ENCODE results near the gene WDR31.

Gene WDR31

DNA sequence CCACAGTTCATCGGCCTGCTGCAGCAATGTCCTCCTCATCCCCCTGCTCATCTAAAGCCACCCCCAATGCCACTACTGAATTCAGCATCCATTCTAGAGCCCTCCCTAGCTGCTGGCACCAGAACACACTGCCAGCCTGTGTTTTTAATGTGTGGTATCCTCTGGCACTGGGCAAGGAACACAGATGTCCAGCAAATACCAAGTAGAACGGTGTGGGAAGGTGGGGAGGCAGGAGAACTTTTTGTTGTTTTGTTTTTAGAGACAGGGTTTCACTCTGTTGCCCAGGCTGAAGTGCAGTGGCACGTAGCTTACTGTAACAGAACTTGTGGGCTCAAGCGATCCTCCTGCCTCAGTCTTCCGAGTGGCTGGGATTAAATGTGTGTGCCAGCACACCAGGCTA is 32.0 kb upstream of the WDR31 start:
- TF ChIP-seq GATA2 (IDR thresholded peaks at IDR 0.05; ENCODE audit: low read depth, low read length) (no peak), GATA3 (IDR thresholded peaks at IDR 0.05; ENCODE audit: low read depth, low read length) (no peak)

- TF ChIP-seq GATA3 (IDR thresholded peaks at IDR 0.05; ENCODE audit: low read depth, low read length), result no peak
- no peak for TF ChIP-seq GATA2 (IDR thresholded peaks at IDR 0.05; ENCODE audit: low read depth, low read length)
These were observed 30.8 kb upstream of the WDR31 start for GRCh38 chr9:113370806-113371325.

DNA sequence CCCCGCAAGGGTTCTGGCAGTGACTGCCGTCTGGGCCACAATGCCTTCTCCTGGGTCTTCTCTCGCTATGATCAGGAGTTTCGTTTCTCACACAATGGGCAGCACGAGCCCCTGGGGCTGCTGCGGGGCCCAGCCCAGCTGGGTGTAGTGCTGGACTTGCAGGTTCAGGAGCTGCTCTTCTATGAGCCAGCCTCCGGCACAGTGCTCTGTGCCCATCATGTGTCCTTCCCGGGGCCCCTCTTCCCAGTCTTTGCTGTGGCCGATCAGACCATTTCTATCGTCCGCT is 29.7 kb upstream of the WDR31 start:
- TF ChIP-seq GATA3 (IDR thresholded peaks at IDR 0.05; ENCODE audit: low read depth, low read length) (no peak), GATA2 (IDR thresholded peaks at IDR 0.05; ENCODE audit: low read depth, low read length) (no peak)

DNA sequence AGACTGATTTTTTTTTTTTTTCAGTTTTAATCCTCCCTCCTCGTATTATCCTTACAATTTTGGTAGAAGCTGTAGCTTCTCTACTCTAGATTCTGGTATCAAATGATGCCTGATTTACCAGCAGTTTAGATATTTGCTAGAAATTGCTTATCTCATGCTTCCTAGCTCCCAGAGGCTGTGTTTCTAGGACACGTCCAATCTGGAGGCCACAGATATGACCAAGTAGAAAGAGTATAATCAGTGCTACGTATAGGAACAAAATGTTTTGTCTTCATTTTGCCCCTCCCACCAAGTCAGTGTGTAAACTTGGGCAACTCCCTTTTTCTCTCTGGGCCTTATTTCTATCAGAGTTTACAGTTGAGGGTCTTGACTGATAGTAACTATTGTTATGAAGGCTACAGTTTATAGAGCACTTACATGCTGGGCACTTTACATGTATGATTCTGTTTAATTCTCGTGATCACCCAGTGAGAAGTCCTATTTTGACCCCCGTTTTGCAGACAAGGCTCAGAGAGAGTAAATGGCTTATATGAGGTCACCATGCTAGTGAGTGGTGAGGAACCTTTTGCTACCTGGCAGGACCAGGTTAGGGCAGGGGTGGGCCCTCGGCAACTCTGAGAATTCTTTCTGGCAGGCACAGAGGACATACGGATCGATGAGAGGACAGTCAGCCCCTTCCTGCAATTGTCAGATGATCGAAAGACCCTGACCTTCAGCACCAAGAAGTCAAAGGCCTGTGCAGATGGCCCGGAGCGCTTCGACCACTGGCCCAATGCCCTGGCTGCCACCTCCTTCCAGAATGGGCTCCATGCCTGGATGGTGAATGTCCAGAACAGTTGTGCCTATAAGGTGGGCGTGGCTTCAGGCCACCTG is 29.1 kb upstream of the WDR31 start:
- no peak for TF ChIP-seq GATA2 (IDR thresholded peaks at IDR 0.05; ENCODE audit: low read depth, low read length)
- TF ChIP-seq GATA3 (IDR thresholded peaks at IDR 0.05; ENCODE audit: low read depth, low read length), result no peak

DNA sequence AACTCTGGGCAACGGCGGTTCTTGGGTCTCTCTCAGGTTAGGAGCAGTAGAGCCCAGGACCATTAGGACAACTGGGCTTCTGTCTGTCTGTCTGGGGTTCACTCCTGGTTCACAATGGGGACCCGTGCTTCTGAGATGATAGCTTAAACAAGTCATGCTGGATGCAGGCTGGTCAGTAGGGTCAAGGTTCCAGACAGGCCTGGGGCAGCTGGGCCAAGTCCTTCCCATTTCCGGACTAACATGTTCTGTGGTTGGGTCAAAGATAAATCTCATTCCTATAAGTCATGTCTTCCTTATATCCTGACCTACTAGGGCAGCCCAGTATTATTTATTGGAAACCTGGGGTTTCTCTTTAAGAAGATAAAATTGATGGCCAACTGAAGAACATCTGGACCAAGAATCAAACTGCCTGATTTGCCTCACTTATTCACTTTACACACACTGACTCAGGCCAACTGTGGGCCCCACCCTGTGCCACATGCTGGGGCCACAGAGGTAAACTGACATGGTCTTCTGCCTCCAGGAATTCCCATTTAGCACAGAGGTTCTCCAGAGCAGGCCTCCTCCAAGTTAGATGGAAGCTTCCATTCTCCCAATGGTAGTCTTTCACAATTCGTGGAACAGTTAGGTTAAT is 28.4 kb upstream of the WDR31 start:
- TF ChIP-seq GATA2 (IDR thresholded peaks at IDR 0.05; ENCODE audit: low read depth, low read length), result no peak
- no peak for TF ChIP-seq GATA3 (IDR thresholded peaks at IDR 0.05; ENCODE audit: low read depth, low read length)

DNA sequence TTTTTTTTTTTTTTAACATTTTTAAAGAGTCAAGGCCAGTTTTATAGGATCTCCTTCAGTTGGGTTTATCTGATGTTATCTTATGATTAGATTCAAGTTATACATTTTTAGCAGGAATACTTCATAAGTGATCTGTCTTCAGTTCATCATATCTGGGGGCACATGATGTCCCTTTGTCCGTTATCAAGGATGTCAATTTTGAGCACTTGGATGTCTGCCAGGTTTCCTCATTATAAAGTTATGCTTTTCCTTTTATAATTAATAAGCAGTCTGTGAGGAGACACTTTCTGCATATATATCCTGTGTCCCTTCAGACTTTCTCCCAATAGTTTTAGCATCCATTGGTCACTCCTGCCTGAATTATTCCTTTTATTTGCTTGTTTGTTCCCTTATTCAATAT is 24.9 kb upstream of the WDR31 start:
- TF ChIP-seq GATA2 (IDR thresholded peaks at IDR 0.05; ENCODE audit: low read depth, low read length) (no peak), GATA3 (IDR thresholded peaks at IDR 0.05; ENCODE audit: low read depth, low read length) (no peak)

DNA sequence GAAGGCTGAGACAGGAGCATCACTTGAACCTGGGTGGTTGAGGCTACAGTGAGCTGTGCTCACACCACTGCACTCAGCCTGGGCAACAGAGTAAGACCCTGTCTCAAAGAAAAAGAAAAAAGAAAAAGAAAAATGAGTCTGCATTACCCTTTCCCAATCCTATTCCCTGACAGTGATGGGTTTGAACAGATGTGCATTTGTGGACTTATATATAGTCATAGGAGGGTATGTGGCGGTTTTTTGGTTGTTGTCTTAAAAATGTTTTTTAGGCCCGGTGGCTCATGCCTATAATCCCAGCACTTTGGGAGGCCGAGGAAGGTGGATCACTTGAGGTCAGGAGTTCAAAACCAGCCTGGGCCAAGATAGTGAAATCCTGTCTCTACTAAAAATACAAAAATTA is 23.3 kb upstream of the WDR31 start:
- TF ChIP-seq GATA2 (IDR thresholded peaks at IDR 0.05; ENCODE audit: low read depth, low read length) (no peak), GATA3 (IDR thresholded peaks at IDR 0.05; ENCODE audit: low read depth, low read length) (no peak)

GRCh38 chr9:113361304-113362018 is 21.4 kb upstream of the WDR31 start:
- no peak for TF ChIP-seq GATA2 (IDR thresholded peaks at IDR 0.05; ENCODE audit: low read depth, low read length)
- TF ChIP-seq GATA3 (IDR thresholded peaks at IDR 0.05; ENCODE audit: low read depth, low read length), result no peak

DNA sequence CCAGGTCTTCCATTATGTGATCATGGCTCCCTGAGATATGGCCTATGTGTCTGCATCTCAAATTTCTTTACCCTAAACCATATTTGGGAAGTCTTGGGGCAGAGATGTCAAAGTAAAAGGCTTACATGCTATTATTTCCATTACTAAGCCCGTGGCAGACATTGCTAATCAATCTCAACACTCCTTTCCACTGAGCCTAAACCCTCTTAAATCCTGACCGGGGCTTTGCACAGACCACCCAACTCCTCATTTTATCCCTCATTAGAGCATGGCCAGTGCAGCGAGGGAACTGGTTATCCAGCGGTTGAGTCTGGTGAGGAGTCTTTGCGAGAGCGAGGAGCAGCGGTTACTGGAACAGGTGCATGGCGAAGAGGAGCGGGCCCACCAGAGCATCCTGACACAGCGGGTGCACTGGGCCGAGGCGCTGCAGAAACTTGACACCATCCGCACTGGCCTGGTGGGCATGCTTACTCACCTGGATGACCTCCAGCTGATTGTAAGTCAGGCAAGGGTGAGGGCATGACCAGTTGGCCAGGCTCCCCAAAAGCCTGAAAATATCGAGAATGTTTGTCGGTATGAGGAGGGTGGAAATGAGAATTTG is 20.3 kb upstream of the WDR31 start:
- TF ChIP-seq GATA2 (IDR thresholded peaks at IDR 0.05; ENCODE audit: low read depth, low read length) (no peak), GATA3 (IDR thresholded peaks at IDR 0.05; ENCODE audit: low read depth, low read length) (no peak)

DNA sequence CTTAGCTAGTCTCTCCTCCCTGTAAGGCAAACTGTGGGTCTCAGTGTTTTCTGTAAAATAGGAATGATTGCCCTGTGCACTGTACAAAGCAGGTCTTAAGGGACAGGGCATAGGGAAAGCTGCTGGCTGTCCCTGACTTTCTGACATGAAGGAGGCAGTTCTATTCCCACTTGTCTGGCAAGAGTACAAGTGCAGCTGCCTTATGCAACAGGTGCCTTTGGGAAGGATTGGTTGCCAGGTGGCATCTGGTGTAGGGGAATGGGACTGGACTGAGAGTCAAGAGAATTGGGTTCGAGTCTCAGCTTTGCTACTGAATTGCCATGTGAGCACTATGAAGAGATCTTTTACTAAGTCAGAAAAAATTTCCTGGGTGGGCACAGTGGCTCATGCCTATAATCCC is 19.3 kb upstream of the WDR31 start:
- no peak for TF ChIP-seq GATA2 (IDR thresholded peaks at IDR 0.05; ENCODE audit: low read depth, low read length)
- no peak for TF ChIP-seq GATA3 (IDR thresholded peaks at IDR 0.05; ENCODE audit: low read depth, low read length)

- TF ChIP-seq GATA3 (IDR thresholded peaks at IDR 0.05; ENCODE audit: low read depth, low read length) (no peak), GATA2 (IDR thresholded peaks at IDR 0.05; ENCODE audit: low read depth, low read length) (no peak)
These were observed 16.7 kb upstream of the WDR31 start for GRCh38 chr9:113356686-113357292.

- TF ChIP-seq GATA3 (IDR thresholded peaks at IDR 0.05; ENCODE audit: low read depth, low read length) (no peak), GATA2 (IDR thresholded peaks at IDR 0.05; ENCODE audit: low read depth, low read length) (no peak)
These were observed 15.0 kb upstream of the WDR31 start for GRCh38 chr9:113355040-113355596.

DNA sequence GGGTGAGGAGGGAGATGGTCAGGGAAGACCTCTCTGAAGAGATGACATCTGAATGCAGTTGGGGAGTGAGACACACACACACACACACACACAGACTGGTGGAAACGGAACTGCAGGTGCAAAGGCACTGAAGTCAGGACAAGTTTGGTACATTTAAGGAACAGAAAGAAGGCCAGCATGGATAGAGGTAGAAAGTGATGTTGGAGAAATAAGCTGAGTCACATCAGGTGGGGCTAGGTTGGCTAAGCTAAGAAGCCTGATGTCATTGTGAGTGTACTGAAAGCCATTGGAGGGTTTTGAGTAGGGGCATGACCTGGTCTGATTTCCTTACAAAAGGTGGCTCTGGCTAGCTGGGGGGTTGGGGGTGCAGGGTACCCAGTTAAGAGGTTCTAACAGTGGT is 12.3 kb upstream of the WDR31 start:
- no peak for TF ChIP-seq GATA2 (IDR thresholded peaks at IDR 0.05; ENCODE audit: low read depth, low read length)
- TF ChIP-seq GATA3 (IDR thresholded peaks at IDR 0.05; ENCODE audit: low read depth, low read length), result no peak
